H9 (cell line): ENCODE results near the gene NEDD4. TPM values are rescaled to one million over a fixed set of nuclear protein-coding genes. Genes with fewer than 3 reads are reported as not detected.

ENCODE experiments used
- DNase-seq: peaks from one replicate; pipeline ENCODE4 v3.0.0-alpha.2; 2017
- H2AFZ ChIP-seq: one replicate; pipeline ENCODE4 v1.6.1; 2013; ENCODE audit warnings: mild to moderate bottlenecking, low read length, control low read depth, moderate library complexity
- H2AK5ac ChIP-seq: 2 replicates; pipeline ENCODE4 v1.6.1; 2013; ENCODE audit warnings: low read length, control low read depth, mixed read lengths; ENCODE audit not compliant: insufficient read length
- H2BK120ac ChIP-seq: one replicate; pipeline ENCODE4 v1.6.1; 2013; ENCODE audit warnings: low read depth, mild to moderate bottlenecking, low read length, control low read depth, inconsistent platforms; ENCODE audit not compliant: poor library complexity, severe bottlenecking
- H2BK12ac ChIP-seq: 2 replicates; pipeline ENCODE4 v1.6.1; 2013; ENCODE audit warnings: low read length, control low read depth, mixed read lengths, low read depth; ENCODE audit not compliant: insufficient read length
- H2BK15ac ChIP-seq: 2 replicates; pipeline ENCODE4 v1.6.1; 2013; ENCODE audit warnings: low read depth, low read length, control low read depth
- H2BK20ac ChIP-seq: one replicate; pipeline ENCODE4 v1.6.1; 2013; ENCODE audit warnings: low read depth, mild to moderate bottlenecking, low read length, control low read depth, inconsistent platforms; ENCODE audit not compliant: poor library complexity, severe bottlenecking
- H2BK5ac ChIP-seq: 2 replicates; pipeline ENCODE4 v1.6.1; 2013; ENCODE audit warnings: low read length, control low read depth, mixed read lengths; ENCODE audit not compliant: insufficient read length
- H3K14ac ChIP-seq: 2 replicates; pipeline ENCODE4 v1.6.1; 2013; ENCODE audit warnings: low read length, control low read depth; ENCODE audit not compliant: insufficient read depth
- H3K18ac ChIP-seq: 2 replicates; pipeline ENCODE4 v1.6.1; 2013; ENCODE audit warnings: low read depth, mild to moderate bottlenecking, mixed read lengths, low read length, control low read depth; ENCODE audit not compliant: insufficient read length
- H3K23ac ChIP-seq: 2 replicates; pipeline ENCODE4 v1.6.1; 2013; ENCODE audit warnings: low read length, control low read depth, mixed read lengths, low read depth; ENCODE audit not compliant: insufficient read length
- H3K23me2 ChIP-seq: 2 replicates; pipeline ENCODE4 v1.6.1; 2013; ENCODE audit warnings: low read depth, mild to moderate bottlenecking, mixed read lengths, low read length, control low read depth; ENCODE audit not compliant: insufficient read length, poor library complexity, severe bottlenecking
- H3K27ac ChIP-seq: 2 replicates; pipeline ENCODE4 v1.5.1; 2013; ENCODE audit warnings: low read length, control low read depth, mixed read lengths, low read depth; ENCODE audit not compliant: insufficient read length
- H3K27me3 ChIP-seq: 2 replicates; pipeline ENCODE4 v1.6.1; 2013; ENCODE audit warnings: low read length, control low read depth, inconsistent platforms; ENCODE audit not compliant: insufficient read depth
- H3K4ac ChIP-seq: 2 replicates; pipeline ENCODE4 v1.6.1; 2013; ENCODE audit warnings: low read depth, mild to moderate bottlenecking, control low read depth, inconsistent platforms, low read length, moderate library complexity
- H3K4me1 ChIP-seq: 2 replicates; pipeline ENCODE4 v1.6.1; 2013; ENCODE audit warnings: low read length, control low read depth, inconsistent platforms; ENCODE audit not compliant: insufficient read depth
- H3K4me2 ChIP-seq: 2 replicates; pipeline ENCODE4 v1.6.1; 2013; ENCODE audit warnings: low read length, control low read depth, mixed read lengths; ENCODE audit not compliant: insufficient read length, insufficient read depth
- H3K56ac ChIP-seq: 2 replicates; pipeline ENCODE4 v1.6.1; 2013; ENCODE audit warnings: low read depth, mild to moderate bottlenecking, mixed read lengths, low read length, control low read depth; ENCODE audit not compliant: insufficient read length
- H3K79me1 ChIP-seq: 2 replicates; pipeline ENCODE4 v1.6.1; 2013; ENCODE audit warnings: low read depth, mild to moderate bottlenecking, moderate library complexity, low read length, control low read depth, inconsistent platforms; ENCODE audit not compliant: insufficient read depth, poor library complexity, severe bottlenecking
- H3K79me2 ChIP-seq: 2 replicates; pipeline ENCODE4 v1.6.1; 2013; ENCODE audit warnings: low read length, control low read depth, inconsistent platforms; ENCODE audit not compliant: insufficient read depth
- H3K9ac ChIP-seq: 2 replicates; pipeline ENCODE4 v1.6.1; 2013; ENCODE audit warnings: low read length, control low read depth, mixed read lengths; ENCODE audit not compliant: insufficient read length; ENCODE audit errors: extremely low read depth
- H3K9me3 ChIP-seq: one replicate; pipeline ENCODE4 v1.6.1; 2013; ENCODE audit warnings: low read depth, low read length, inconsistent platforms; ENCODE audit not compliant: control insufficient read depth
- H3T11ph ChIP-seq: one replicate; pipeline ENCODE4 v1.6.1; 2013; ENCODE audit warnings: mild to moderate bottlenecking, low read length, control low read depth, inconsistent platforms
- H4K20me1 ChIP-seq: one replicate; pipeline ENCODE4 v1.6.1; 2013; ENCODE audit not compliant: control insufficient read depth, insufficient read length, insufficient read depth
- H4K5ac ChIP-seq: 2 replicates; pipeline ENCODE4 v1.6.1; 2013; ENCODE audit warnings: low read depth, mild to moderate bottlenecking, mixed read lengths, low read length, control low read depth; ENCODE audit not compliant: insufficient read length
- H4K8ac ChIP-seq: replicated peaks from 2 replicates; pipeline ENCODE4 v1.6.1; 2013; ENCODE audit warnings: low read length, control low read depth, mixed read lengths, low read depth; ENCODE audit not compliant: insufficient read length
- H4K91ac ChIP-seq: 2 replicates; pipeline ENCODE4 v1.6.1; 2013; ENCODE audit warnings: low read depth, mild to moderate bottlenecking, moderate library complexity, mixed read lengths, low read length, control low read depth; ENCODE audit not compliant: insufficient read length
- H3K27ac Mint-ChIP-seq, 3 experiments: 2 replicates in 2 of 3; 3 replicates in 1 of 3; pipeline ENCODE4 v1.8.0; 2020 to 2021; ENCODE audit warnings: mixed read lengths in 3 of 3, mild to moderate bottlenecking in 1 of 3, moderate library complexity in 1 of 3
- H3K27me3 Mint-ChIP-seq: 2 replicates; pipeline ENCODE4 v1.8.0; 2021; ENCODE audit warnings: low read depth, mild to moderate bottlenecking, moderate library complexity, mixed read lengths
- H3K36me3 Mint-ChIP-seq, 3 experiments: 2 replicates in 2 of 3; 3 replicates in 1 of 3; pipeline ENCODE4 v1.8.0; 2020 to 2021; ENCODE audit warnings: low read depth in 3 of 3, mixed read lengths in 3 of 3; ENCODE audit not compliant: insufficient read depth in 1 of 3
- H3K4me1 Mint-ChIP-seq, 2 experiments: 2 replicates each; pipeline ENCODE4 v1.8.0; 2020; ENCODE audit warnings: mixed read lengths in 2 of 2
- H3K4me3 Mint-ChIP-seq, 2 experiments: 2 replicates in 1 of 2; 3 replicates in 1 of 2; pipeline ENCODE4 v1.8.0; 2020 to 2021; ENCODE audit warnings: mild to moderate bottlenecking in 2 of 2, mixed read lengths in 2 of 2, moderate library complexity in 1 of 2
- H3K9me3 Mint-ChIP-seq, 2 experiments: 2 replicates in 1 of 2; 3 replicates in 1 of 2; pipeline ENCODE4 v1.8.0; 2020; ENCODE audit warnings: mild to moderate bottlenecking in 2 of 2, mixed read lengths in 2 of 2, moderate library complexity in 1 of 2
- WGBS: extraction: QIAGEN DNeasy Blood & Tissue Kit; methylation state at CpG from one replicate; pipeline ENCODE4 v1.1.7; 2013; ENCODE audit warnings: missing lambda C conversion rate, low lambda C conversion rate, mixed read lengths; ENCODE audit not compliant: insufficient read length; ENCODE audit errors: extremely low coverage; 5-methylcytosine and 5-hydroxymethylcytosine counted together
- total RNA-seq: library from RNA; stranded (reverse); gene quantifications from 2 replicates; pipeline ENCODE4 v1.2.1, GENCODE V29; 2021
- TF ChIP-seq, protein P1 (sequence below): fragments of 200-600 bp; sonication (generic); conservative IDR thresholded peaks from 3 replicates; pipeline ENCODE4 v1.8.0; 2021; ENCODE audit warnings: antibody characterized with exemption, mild to moderate bottlenecking

Gene NEDD4
- total RNA-seq, 1 experiment from 2014 or later: 9.6 TPM

DNA sequence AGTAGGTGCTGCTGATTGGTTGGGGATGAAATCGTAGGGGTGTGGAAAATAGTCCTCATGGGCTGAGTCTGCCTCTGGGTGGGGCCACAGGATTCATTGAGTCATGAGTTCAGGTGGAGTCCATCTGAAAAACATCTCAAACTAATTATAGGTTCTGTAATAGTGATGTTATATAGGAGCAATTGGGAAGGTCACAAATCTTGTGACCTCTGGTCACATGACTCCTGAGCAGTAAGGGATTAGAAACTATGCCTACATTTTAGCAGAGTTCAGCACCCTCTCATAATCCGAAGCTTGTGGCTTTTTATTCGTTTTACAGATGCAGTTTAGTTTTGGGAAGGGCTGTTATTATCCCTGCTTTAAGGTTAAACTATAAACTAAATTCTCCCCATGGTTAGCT is 22.9 kb upstream of the NEDD4 start:
- no peak overlapping the region for H3K27ac ChIP-seq
- TF ChIP-seq, protein P1, sequence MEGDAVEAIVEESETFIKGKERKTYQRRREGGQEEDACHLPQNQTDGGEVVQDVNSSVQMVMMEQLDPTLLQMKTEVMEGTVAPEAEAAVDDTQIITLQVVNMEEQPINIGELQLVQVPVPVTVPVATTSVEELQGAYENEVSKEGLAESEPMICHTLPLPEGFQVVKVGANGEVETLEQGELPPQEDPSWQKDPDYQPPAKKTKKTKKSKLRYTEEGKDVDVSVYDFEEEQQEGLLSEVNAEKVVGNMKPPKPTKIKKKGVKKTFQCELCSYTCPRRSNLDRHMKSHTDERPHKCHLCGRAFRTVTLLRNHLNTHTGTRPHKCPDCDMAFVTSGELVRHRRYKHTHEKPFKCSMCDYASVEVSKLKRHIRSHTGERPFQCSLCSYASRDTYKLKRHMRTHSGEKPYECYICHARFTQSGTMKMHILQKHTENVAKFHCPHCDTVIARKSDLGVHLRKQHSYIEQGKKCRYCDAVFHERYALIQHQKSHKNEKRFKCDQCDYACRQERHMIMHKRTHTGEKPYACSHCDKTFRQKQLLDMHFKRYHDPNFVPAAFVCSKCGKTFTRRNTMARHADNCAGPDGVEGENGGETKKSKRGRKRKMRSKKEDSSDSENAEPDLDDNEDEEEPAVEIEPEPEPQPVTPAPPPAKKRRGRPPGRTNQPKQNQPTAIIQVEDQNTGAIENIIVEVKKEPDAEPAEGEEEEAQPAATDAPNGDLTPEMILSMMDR: no peak
- no peaks in the 10 kb centered on the region for H3K27me3 ChIP-seq
- no peaks in the 10 kb centered on the region for H3K23me2 ChIP-seq
- H2AK5ac ChIP-seq: no peak overlapping the region
- no peak overlapping the region for H3K18ac ChIP-seq
- H3K23ac ChIP-seq: no peak overlapping the region
- no CpG with 5 or more reads among the region's 3 CpGs for WGBS
- no peak overlapping the region for H2BK5ac ChIP-seq
- Mint-ChIP-seq H3K4me3 (no peak overlapping the region), H3K4me1 (peaks cover 3% of the 10 kb centered on the region in 2 experiments; a peak in 2 of 4 replicates), H3K27me3 (peaks cover 4% of the 10 kb centered on the region; the same call in 1 of the 2 replicates), H3K36me3 (peaks cover 7 to 20% (median 12%) of the 10 kb centered on the region in 3 experiments; a peak in 6 of 7 replicates), H3K27ac (no peak overlapping the region), H3K9me3 (peaks cover 27 to 28% of the 10 kb centered on the region in 2 experiments)
- H3K9ac ChIP-seq: no peak overlapping the region
- no peak overlapping the region for H2BK120ac ChIP-seq
- H3K79me2 ChIP-seq: no peaks in the 10 kb centered on the region; the same call in 1 of the 2 replicates
- no peak overlapping the region for H2BK12ac ChIP-seq
- H3K79me1 ChIP-seq: no peaks in the 10 kb centered on the region
- H3K4ac ChIP-seq: no peak overlapping the region
- no peaks in the 10 kb centered on the region for H3K4me1 ChIP-seq
- H4K5ac ChIP-seq: no peak overlapping the region
- no peak overlapping the region for H3K56ac ChIP-seq
- H2BK15ac ChIP-seq: no peak overlapping the region
- no peaks in the 10 kb centered on the region for H3K9me3 ChIP-seq
- no peaks in the 10 kb centered on the region for H4K20me1 ChIP-seq
- no peak overlapping the region for H3K14ac ChIP-seq
- no peak overlapping the region for H3T11ph ChIP-seq
- DNase-seq: no peak
- H4K91ac ChIP-seq: no peak overlapping the region
- no peak overlapping the region for H3K4me2 ChIP-seq
- H2AFZ ChIP-seq: no peak overlapping the region
- no peak overlapping the region for H2BK20ac ChIP-seq
- no peak overlapping the region for H4K8ac ChIP-seq
